Peyer's patch (tissue), 4 donors: ENCODE measurements around the gene ETDC.

ENCODE experiments used
- CTCF ChIP-seq, 6 experiments: fragments of 450-650 bp in 4 of 6; fragments of 200-600 bp in 2 of 6; sonication (generic) in 1 of 6; IDR thresholded peaks; one replicate each; pipeline ENCODE4 v1.5.1; 2017 to 2019; ENCODE audit warnings: antibody characterized with exemption in 6 of 6, mild to moderate bottlenecking in 3 of 6, moderate library complexity in 1 of 6
- POLR2A ChIP-seq, 2 donors: fragments of 450-650 bp; IDR thresholded peaks; one replicate each; pipeline ENCODE4 v1.5.1; 2017; ENCODE audit warnings: antibody characterized with exemption in 2 of 2, mild to moderate bottlenecking in 2 of 2, moderate library complexity in 2 of 2

GRCh38 chrX:135330706-135331105 lies 21.4 kb downstream of the ETDC start:
- no peak for TF ChIP-seq CTCF (IDR thresholded peaks at IDR 0.05)
- no peak for TF ChIP-seq POLR2A (IDR thresholded peaks at IDR 0.05)
